ENCODE data around the gene MKRN2.
"Not testable (repeated sequence)": the region's sequence is repeated elsewhere in the genome, so short reads cannot be mapped to it uniquely, and the experiment has no call there.

Gene MKRN2

DNA sequence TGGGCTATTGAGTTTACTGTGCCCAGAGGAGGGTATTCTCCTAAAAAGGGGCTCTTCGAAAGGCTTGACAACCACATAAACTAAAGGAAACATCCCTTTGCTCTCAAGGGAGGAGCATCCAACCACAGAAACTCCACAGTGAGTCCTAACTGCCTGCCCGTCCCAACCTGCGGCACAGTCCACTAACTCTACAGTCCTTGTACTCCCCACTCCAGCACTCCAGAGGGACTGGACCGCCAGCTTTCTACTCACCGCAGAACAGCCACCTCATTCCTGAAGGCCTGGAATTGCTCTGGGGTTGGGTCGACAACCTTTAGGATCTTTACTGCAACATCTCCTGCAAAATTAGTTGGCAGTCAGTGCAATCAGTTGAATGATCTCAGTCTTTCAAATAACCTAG is 34.6 kb downstream of the MKRN2 start:
- DNase-seq, result no peak

DNA sequence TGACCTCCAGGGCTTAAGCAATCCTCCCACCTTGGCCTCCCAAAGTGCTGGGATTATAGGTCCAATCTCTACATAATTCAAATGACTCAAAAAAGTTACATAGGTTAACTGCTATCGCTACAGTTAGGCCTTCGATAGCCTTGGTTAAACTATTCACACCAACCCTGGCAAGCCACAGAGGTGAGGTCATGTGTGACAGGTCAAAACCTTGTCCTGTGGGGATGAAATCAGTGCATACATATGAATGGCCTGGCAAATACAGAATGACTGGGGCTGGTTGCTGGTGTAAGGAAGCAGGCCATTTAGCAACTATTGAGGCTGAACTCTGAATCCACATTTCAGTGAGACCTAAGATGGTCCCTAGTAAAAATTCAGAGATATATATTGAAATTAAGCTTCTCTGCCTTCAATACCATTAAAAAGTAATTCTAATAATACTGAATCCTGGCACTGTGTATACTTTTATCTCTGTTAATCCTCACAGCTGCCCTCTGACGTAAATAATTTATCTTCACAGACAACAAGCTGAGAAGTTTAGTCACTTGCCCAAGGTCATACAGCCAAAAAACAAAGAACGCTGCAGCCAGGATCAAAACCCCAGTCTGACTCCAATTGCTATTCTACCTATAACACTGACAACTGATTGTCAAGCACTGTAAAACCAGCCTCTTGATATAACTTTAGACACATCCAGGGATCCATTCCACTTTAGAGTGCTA is 35.3 kb downstream of the MKRN2 start:
- DNase-seq, result no peak

DNA sequence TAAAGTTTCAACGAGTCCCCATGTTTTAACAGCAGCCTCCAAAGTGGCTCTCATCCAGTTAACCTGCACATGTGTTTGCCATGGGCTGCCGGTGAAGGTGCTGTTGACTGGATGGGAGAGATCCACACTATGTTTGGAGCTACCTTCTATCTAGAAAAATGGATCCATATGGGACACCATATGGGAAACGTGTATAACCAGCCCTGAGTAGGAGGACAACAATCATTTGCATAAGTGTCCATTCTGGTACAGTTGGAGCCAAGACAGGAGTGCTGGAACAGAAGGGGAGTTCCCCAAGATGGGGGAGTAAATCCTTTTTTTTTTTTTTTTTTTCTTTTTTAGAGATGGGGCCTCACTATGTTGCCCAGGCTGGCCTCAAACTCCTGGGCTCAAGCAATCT is 36.6 kb downstream of the MKRN2 start:
- no peak for DNase-seq

DNA sequence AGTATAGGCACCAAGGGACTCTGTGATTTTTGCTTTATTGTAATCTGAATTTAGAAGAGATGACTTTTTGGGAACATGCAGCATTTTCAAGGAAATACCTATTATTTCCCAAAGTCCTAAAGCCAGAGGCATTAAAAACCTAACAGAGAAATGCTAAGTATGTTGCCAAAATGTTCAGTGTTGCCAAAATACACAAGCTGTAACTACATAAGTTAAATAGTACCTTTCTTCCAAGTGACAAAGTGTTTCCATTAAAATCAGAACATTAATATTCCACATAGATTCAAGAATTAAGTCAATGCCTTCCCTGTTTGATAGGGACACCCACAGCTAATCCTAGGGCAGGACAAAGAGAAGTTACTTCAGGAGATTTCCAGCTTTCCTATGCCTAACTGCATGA is 42.0 kb downstream of the MKRN2 start:
- no peak for DNase-seq

DNA sequence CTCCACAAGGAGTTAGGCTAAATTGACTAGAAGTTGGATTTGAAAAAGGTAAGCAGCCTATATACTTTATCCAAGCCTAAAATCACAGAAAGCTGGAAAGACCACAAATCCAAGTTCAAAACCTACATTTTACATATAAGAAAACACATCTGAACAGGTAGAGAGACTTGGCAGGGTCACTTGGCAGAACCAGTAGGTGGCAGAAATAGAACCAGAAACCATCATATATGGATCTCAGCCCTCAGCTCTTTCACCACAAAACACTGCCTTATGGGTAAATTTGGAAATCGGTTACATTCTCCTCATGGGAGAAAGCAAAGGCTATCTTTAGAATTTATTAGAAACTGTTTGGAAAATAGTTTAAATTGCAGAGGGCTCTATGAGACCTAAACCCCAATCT is 44.2 kb downstream of the MKRN2 start:
- no peak for DNase-seq

DNA sequence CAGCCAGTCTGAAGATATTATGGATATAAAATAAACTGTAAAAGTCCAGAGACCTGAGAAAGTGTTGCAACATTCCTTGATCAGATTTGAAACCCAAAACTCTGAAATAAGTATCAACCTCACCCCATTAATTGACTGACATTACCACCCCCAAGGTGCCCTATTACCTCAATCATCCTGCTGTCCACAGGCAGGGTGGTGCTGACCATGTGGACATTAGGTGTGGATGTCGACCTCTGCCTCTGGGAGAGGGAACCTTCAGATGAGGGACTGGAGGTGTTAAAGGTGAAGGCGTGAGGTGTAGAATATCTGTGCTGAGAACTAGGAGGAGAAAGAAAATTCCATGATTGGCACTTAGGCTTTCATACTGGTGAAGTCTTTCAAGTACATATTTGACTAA is 47.1 kb downstream of the MKRN2 start:
- no peak for DNase-seq

DNA sequence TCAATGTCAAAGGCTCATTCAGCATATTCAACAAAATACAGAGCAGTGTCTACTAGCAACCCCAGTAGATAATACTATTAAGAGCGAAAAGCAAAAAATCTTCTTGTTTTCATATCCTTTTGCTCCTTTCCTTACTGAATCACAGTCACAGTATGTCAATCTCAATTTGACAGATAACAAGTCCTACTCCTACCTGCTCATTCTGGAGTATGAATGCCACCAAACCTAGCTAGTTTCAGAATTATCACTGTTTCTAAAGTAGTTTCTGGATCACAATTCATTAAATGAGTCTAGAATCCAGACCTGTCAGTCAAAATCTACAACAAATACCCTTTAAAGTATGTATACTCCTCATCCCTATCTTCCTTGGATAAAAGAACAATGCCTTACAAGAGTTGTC is 51.5 kb downstream of the MKRN2 start:
- no peak for DNase-seq

DNA sequence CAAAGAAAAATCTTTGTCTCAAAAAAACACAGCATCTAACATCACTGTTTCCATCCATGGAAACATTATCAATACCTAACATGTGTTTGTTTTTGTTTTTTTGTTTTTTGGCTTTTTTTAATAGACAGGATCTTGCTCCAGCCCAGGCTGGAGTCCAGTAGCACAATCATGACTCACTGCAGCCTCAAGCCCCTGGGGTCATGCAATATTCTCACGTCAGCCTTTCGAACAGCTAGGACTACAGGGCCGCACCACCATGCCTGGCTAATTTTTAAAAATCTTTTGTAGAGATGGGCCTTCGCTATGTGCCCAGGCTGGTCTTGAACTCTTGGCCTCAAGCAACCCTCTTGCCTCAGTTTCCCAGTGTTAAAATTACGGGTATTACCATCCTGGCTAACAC is 54.2 kb downstream of the MKRN2 start:
- no peak for DNase-seq

DNA sequence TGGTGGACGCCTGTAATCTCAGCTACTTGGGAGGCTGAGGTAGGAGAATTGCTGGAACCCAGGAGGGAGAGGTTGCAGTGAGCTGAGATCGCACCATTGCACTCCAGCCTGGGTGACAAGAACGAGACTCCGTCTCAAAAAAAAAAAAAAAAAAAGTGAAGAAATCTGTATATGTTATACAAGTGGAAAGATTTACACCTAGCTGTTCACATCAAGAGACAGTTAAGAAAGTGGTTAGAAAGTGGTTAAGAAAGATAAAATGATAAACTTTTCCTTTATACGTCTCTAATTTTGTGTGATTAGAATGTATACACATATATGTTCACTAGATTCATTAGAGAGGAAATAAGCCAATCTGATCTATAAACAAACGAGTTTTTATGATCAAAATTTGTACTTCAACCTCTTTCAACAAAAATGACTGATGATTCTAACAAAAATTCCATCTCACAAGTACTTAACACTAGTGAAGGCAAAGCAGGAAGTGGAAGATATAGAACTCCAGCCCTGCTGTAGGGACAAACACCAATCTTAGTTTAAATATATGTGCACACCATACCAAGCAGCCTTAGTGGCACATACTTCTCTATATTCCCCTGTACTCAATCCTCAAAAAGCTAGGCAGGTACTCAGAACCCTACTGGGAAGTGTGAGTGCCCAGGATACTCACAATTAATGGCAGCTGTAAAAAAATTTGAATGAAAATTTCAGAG is 55.8 kb downstream of the MKRN2 start:
- no peak for DNase-seq

DNA sequence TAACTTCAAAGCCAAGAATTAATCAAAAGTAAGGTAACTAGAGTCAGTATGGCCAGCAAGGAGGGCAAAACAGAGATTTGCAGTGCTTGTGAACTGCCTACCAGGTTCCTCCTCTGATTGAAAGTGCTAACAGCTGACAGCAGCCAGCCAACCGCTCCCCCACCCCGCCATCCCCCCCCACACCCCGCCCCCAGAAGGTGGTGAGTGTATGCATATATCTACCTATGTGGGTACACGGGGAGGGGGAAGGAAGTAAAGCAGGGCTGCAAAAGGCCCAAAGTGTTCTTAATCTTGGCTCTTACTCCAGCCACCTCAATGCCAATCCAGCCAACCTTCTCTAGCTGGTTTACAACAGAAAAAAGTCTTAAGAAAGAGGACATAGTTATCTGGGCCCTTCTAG is 56.4 kb downstream of the MKRN2 start:
- DNase-seq, result no peak

DNA sequence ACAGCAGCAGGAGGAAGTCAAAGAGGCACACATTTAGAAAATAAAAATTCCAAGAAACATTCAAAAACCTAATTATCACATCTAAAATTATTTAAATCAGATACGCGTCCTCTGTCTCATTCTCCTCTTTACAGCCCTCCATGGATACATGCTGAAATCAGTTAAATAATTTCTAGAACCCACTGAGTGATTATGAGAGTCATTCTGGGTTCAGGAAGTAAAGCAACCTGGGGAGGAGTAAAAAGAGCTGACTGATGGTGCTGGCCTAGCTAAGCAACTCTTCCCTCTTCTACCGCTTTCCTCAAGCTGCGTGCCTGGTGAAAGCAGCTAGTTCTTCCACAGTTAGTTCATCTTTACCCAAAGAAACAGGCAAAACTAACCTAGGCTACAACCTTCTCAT is 58.4 kb downstream of the MKRN2 start:
- DNase-seq, result no peak

DNA sequence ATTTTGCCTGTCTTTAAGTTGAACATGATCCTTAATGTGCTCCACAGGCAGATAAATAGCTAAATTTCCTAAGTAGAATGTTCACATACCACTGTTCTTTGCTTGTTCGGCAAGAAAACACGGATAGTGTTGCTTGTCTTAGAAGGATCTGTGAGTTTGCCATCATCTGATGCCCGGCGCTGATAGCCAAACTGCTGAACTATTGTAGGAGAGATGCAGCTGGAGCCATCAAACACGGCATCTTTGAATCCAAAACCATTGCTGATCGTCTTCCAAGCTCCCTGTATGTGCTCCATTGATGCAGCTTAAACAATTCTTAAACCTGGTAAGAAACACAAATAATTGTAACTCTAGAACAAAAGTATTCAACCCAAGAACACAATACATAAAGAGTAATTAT is 61.5 kb downstream of the MKRN2 start:
- DNase-seq, result no peak

DNA sequence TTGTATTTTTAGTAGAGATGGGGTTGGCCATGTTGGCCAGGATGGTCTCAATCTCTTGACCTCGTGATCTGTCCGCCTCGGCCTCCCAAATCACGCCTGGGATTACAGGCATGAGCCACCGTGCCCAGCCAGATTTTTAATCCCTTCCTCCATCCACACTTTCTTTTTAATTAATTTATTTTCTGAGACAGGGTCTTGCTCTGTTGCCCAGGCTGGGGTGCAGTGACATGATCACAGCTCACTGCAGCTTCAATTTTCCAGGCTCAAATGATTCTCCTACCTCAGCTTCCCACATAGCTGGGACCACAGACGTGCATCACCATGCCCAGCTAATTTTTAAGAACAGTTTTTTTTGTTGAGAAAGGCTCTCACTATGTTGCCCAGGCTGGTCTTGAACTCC is 63.4 kb downstream of the MKRN2 start:
- DNase-seq, result no peak

DNA sequence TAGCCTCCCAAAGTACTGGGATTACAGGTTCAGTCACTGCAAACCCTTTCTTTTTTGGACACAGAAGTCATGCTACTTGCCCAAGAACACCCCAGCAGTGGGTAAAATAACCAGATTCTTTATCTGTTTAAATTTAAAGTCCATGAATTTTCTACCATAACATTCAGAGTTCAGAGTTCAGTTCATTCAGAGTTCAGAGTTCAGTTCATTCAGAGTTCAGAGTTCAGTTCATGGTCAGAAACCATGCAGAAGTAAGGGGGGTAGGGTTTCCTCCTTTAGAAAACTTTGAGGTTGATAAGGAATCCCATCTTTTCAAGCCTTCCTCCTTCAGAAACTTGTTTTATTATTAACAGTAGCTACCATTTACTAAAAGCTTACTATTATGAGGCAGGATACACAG is 63.8 kb downstream of the MKRN2 start:
- no peak for DNase-seq

DNA sequence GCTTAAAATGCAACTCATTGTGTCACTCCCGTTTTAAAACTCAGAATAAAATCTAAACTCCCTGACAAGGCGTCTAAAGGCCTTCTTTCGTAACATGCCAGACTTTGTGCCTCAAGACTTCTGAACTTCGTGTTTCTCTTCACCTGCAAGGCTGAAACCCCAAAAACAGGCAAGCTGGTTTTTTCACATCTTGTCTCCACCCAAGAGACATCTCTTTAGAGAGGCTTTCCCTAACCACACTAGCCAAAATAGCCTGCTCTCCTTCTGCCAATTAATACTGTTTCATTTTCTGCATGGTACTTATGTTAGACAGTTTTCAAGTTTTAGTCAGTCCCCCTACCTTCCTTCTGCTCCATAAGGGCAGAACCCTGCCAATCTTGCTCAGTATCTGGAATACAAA is 65.4 kb downstream of the MKRN2 start:
- DNase-seq, result no peak

DNA sequence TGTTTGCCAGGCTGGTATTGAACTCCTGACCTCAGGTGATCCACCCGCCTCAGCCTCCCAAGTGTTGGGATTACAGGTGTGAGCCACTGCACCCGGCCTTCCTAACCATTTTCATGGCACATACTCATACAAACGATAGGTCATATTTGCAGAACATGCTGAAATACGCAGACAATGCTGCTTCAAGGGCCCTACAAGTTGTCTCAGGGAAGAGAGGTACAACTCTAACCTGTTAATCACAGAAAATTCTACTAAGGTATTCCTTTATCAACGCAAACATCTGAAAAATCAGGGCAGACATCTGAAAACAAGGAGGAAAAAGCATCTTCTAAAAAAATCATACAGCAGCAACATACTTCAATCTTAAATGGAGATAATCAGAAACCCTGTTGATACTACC is 67.2 kb downstream of the MKRN2 start:
- DNase-seq, result no peak

DNA sequence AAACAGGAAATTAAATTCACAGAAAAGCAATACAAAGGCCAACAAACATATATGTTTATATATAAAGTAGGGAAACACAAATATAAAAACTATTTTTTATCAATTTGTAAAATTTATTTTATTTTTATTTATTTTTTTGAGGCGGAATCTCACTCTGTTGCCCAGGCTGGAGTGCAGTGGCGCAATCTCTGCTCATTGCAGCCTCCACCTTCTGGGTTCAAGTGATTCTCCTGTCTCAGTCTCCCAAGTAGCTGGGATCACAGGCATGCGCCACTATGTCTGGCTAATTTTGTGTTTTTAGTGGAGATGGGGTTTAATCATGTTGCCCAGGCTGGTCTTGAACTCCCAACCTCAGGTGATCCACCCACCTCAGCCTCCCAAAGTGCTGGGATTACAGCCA is 68.1 kb downstream of the MKRN2 start:
- not testable (repeated sequence) for DNase-seq

DNA sequence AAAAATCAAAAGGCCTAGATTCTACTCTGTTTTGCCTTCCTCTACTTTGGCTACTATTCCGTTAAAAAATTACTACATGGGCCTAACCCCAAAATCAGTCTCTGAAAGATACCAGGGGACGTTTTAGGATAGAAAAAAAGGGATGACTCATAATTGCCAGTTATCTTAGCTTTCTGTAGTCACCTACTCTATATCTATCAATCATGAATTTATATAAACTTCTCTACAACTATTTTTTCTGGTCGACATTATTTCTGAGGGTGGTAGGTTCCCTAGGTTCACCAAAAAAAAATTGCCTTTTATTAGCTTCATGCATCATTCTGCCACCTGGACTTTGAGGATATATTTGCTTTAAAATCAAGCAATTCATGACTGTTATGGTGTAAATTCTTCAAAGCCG is 70.5 kb downstream of the MKRN2 start:
- no peak for DNase-seq

DNA sequence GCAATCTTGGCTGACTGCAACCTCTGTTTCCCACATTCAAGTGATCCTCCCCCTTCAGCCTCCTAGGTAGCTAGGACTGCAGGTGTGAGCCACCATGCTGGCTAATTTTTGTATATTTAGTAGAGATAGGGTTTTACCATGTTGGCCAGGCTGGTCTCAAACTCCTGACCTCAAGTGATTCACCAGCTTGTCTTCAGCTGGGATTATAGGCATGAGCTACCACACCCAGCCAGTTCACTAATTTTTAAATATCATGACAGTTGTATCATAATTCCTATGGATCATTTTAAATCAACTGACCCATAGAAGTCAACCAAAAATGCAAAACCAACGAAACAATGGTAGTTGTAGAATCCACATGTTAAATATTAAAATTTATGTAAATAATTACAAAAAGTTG is 71.9 kb downstream of the MKRN2 start:
- no peak for DNase-seq

DNA sequence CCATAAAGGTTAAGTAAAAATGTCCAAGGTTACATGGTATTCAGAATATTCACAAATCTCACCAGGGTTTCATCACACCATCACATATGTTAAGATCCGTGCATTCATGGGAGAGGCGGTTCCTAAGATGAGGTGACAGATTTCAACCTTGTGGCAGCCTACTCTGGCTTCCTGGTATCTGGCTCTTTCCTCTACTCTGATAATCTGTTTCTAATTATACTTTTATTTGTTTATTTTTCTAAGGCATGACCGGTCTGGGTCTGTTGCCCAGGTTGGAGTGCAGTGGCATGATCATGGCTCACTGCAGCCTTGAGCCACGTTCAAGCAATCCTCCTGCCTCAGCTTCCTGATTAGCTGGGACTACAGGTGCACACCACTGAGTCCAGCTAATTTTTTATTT is 72.7 kb downstream of the MKRN2 start:
- no peak for DNase-seq

DNA sequence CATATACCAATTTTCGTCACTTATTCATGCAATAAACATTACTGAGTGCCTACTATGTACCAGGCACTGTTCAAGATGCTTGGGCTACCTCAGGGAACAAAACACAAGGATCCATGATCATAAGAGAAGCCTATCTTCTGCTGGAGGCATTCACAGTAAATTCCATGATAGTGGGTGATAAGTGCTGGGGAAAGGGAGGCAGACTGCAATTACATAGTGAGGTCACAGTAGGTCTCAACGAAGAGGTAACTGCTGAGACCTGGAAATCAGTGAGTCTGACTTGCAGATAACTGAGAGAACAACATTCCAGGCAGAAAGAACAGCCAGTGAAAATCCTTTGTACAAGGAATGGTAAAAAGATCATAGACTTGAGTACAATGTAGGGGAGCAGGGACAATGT is 73.4 kb downstream of the MKRN2 start:
- DNase-seq, result no peak

DNA sequence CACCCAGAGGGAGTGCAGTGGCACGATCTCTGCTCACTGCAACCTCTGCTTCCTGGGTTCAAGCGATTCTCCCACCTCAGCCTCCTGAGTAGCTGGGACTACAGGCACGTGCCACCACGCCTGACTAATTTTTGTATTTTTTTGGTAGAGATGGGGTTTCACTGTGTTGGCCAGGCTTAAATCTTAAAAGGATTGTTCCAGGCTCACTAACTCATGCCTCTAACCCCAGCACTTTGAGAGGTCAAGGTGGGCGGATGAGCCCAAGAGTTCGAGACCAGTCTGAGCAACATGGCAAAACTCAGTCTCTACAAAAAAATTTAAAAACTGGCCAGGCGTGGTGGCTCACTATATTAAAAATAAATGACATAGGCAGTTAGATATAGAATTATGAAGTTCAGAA is 74.0 kb downstream of the MKRN2 start:
- DNase-seq, result not testable (repeated sequence)

DNA sequence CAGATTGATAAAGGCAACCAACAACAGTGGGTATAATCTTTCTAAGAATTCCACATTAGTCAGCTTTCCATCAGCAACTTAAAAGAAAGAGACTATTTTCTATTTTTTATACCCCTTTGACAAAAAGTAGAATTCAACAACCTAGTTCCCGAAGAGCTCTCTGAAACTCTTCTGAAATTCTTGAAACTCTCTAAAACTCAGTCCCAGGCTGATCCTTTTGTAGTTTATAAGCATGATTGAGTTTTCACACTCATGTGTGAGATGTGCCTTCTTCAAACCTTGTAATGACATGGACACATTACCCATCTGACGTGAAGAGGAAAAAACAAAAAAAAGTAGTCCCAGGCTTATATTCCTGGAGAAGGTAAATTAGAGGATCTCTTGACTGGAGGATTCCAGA is 75.6 kb downstream of the MKRN2 start:
- no peak for DNase-seq

DNA sequence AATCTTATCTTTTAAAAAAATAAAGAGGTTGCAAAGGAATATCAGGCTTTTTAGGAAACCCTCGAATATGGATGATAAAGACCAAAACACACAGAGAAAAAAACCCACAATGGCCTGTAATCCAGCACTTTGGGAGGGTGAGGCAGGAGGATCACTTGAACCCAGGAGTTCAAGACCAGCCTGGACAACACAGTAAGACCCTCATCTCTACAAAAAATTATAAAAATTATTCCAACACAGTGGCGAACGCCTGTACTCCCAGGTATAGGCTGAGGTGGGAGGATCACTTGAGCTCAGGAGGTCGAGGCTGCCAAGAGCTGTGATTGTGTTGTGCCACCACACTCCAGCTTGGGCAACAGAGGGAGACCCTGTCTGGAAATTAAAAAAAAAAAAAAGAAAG is 76.2 kb downstream of the MKRN2 start:
- no peak for DNase-seq
